ENCODE data around the gene FAM20C. TPM values are rescaled to one million over a fixed set of nuclear protein-coding genes. Genes with fewer than 3 reads are reported as not detected.

FAM20C gene
- total RNA-seq, 1 experiment from 2014 or later: 34.0 TPM

GRCh38 chr7:151346-152050 is 40.9 kb upstream of the FAM20C start:
- Mint-ChIP-seq H3K27me3 (ENCODE audit: insufficient read depth, unreplicated experiment) (no peaks in the 10 kb centered on the region), H3K4me1 (ENCODE audit: low read depth, unreplicated experiment) (peaks cover 9% of the 10 kb centered on the region), H3K9me3 (ENCODE audit: unreplicated experiment) (no peaks in the 10 kb centered on the region), H3K27ac (ENCODE audit: unreplicated experiment) (no peak overlapping the region), H3K4me3 (ENCODE audit: unreplicated experiment) (no peak overlapping the region), H3K36me3 (ENCODE audit: insufficient read depth, unreplicated experiment) (peaks cover 9% of the 10 kb centered on the region)
- Histone ChIP-seq H3K36me3 (ENCODE audit: control insufficient read depth, insufficient read depth, low read length) (no peaks in the 10 kb centered on the region), H3K4me3 (ENCODE audit: low read depth, low read length) (no peak overlapping the region), H3K4me1 (peaks cover 15% of the 10 kb centered on the region), H3K27me3 (replicated peaks; ENCODE audit: control insufficient read depth, insufficient read depth, low read length) (no peaks in the 10 kb centered on the region), H3K9me3 (no peaks in the 10 kb centered on the region)
- ChIA-PET POLR2A (no interaction called here), CTCF (no interaction called here)
- no peak for DNase-seq
- TF ChIP-seq CTCF (IDR thresholded peaks at IDR 0.05; ENCODE audit: insufficient read depth in 1 of 2, low read depth in 1 of 2, low read length in 1 of 2, severe bottlenecking in 1 of 2, unreplicated experiment in 1 of 2): no peak
- intact Hi-C loops (cut with micrococcal nuclease; ENCODE audit: unreplicated experiment): no loop called here
- BruUV-seq (replicated peaks): no TSS peak

DNA sequence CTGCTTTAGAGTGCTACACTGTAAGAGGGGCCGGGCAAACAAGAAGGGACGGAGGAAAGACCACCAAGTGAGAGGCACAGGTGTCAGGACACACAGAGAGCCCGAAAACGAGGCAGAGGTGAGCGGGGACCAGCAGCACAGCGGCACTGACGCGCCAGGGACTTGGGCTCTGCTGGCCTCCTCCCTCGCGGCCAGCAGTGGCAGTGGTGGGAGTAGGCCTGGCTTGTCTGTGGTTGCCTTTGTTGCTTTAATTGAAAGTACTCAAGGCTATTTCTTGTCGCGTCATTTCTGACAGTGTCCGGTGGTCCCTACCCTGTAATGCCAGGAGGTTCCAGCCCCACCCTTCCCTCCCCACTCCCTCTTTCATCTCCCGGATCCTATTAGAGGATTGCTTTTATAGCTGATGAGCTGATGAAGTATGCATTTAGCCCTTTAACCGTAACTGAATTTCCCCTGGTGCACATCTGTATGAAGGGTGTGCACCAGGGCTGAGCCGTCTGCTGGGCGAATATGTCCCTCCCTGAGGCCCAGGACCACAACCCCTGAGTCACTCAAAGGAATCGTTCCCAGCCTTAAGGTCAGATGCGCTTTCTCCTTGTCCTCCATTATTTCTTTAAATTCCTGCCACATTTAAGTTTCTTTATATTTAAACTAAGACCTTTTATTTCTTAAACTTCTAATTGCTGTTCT is 39.5 kb upstream of the FAM20C start:
- H3K36me3 Mint-ChIP-seq (ENCODE audit: insufficient read depth, unreplicated experiment): peaks cover 9% of the 10 kb centered on the region
- no TSS peak for BruUV-seq (replicated peaks)
- no peaks in the 10 kb centered on the region for H3K27me3 Mint-ChIP-seq (ENCODE audit: insufficient read depth, unreplicated experiment)
- no peak for TF ChIP-seq CTCF (IDR thresholded peaks at IDR 0.05; ENCODE audit: insufficient read depth in 1 of 2, low read depth in 1 of 2, low read length in 1 of 2, severe bottlenecking in 1 of 2, unreplicated experiment in 1 of 2)
- intact Hi-C loops (cut with micrococcal nuclease; ENCODE audit: unreplicated experiment): no loop called here
- H3K27ac Mint-ChIP-seq (ENCODE audit: unreplicated experiment): no peak overlapping the region
- H3K9me3 Mint-ChIP-seq (ENCODE audit: unreplicated experiment): no peaks in the 10 kb centered on the region
- CTCF ChIA-PET: no interaction called here
- Histone ChIP-seq H3K4me3 (ENCODE audit: low read depth, low read length) (no peak overlapping the region), H3K9me3 (no peaks in the 10 kb centered on the region), H3K27me3 (replicated peaks; ENCODE audit: control insufficient read depth, insufficient read depth, low read length) (no peaks in the 10 kb centered on the region), H3K36me3 (ENCODE audit: control insufficient read depth, insufficient read depth, low read length) (no peaks in the 10 kb centered on the region), H3K4me1 (peaks cover 15% of the 10 kb centered on the region)
- POLR2A ChIA-PET: no interaction called here
- peaks cover 9% of the 10 kb centered on the region for H3K4me1 Mint-ChIP-seq (ENCODE audit: low read depth, unreplicated experiment)
- no peak overlapping the region for H3K4me3 Mint-ChIP-seq (ENCODE audit: unreplicated experiment)
- no peak for DNase-seq

- H3K4me1 Mint-ChIP-seq (ENCODE audit: low read depth, unreplicated experiment): peaks cover 9% of the 10 kb centered on the region
- Histone ChIP-seq H3K27me3 (replicated peaks; ENCODE audit: control insufficient read depth, insufficient read depth, low read length) (no peaks in the 10 kb centered on the region), H3K4me1 (peaks cover 12% of the 10 kb centered on the region), H3K9me3 (no peaks in the 10 kb centered on the region), H3K36me3 (ENCODE audit: control insufficient read depth, insufficient read depth, low read length) (no peaks in the 10 kb centered on the region), H3K4me3 (ENCODE audit: low read depth, low read length) (no peak overlapping the region)
- TF ChIP-seq CTCF (IDR thresholded peaks at IDR 0.05; ENCODE audit: insufficient read depth in 1 of 2, low read depth in 1 of 2, low read length in 1 of 2, severe bottlenecking in 1 of 2, unreplicated experiment in 1 of 2): no peak
- peaks cover 9% of the 10 kb centered on the region for H3K36me3 Mint-ChIP-seq (ENCODE audit: insufficient read depth, unreplicated experiment)
- H3K27ac Mint-ChIP-seq (ENCODE audit: unreplicated experiment): no peak overlapping the region
- ChIA-PET POLR2A (no interaction called here), CTCF (no interaction called here)
- intact Hi-C loops (cut with micrococcal nuclease; ENCODE audit: unreplicated experiment): no loop called here
- no peaks in the 10 kb centered on the region for H3K9me3 Mint-ChIP-seq (ENCODE audit: unreplicated experiment)
- no peaks in the 10 kb centered on the region for H3K27me3 Mint-ChIP-seq (ENCODE audit: insufficient read depth, unreplicated experiment)
- no peak overlapping the region for H3K4me3 Mint-ChIP-seq (ENCODE audit: unreplicated experiment)
- no peak for DNase-seq
- BruUV-seq (replicated peaks): no TSS peak
Observed at GRCh38 chr7:153604-154003, 38.8 kb upstream of the FAM20C start.

Data from Caco-2 (cell line).